Endothelial cell of umbilical vein (primary cell): ENCODE data around the gene COLQ. TPM values are rescaled to one million over a fixed set of nuclear protein-coding genes. Genes with fewer than 3 reads are reported as not detected.

Source experiments
- BruUV-seq: library from RNA; stranded (reverse); fragments of 400-500 nt; replicated peaks from 2 replicates; lab custom pipeline; 2021; lab: Mats Ljungman, UMichigan
- CTCF ChIA-PET: fragments of 300-600, 350-600 bp; sonication (Branson Sonifier 250); formaldehyde crosslinking; loops from one replicate; lab custom pipeline; 2021; ENCODE audit warnings: antibody characterized with exemption, inconsistent platforms; lab: Charles Lee
- POLR2A ChIA-PET: fragments of 300-600, 350-600 bp; sonication (Branson Sonifier 250); formaldehyde crosslinking; loops from one replicate; lab custom pipeline; 2021; ENCODE audit warnings: antibody characterized with exemption, inconsistent platforms; lab: Charles Lee
- DNase-seq: peaks from one replicate; pipeline ENCODE4 v3.0.0-alpha.2; 2011; ENCODE audit warnings: low read depth, low spot score
- FAIRE-seq: peaks from 2 replicates; lab custom pipeline; 2011; peaks lifted over from hg19 to GRCh38; lab: Jason Lieb, UNC
- H2AFZ ChIP-seq: 2 replicates; pipeline ENCODE4 v1.6.0; 2012; ENCODE audit warnings: low read depth, low read length, control low read depth, inconsistent platforms
- H3K27ac ChIP-seq: 2 replicates; pipeline ENCODE4 v1.5.1; 2011; ENCODE audit warnings: low read depth, mild to moderate bottlenecking, control low read depth, low read length, moderate library complexity; ENCODE audit not compliant: insufficient read depth
- H3K27me3 ChIP-seq, 2 experiments: 2 replicates each; pipeline versions ENCODE4 v1.6.0 to v1.6.1; 2011; ENCODE audit warnings: low read length in 2 of 2, mixed read lengths in 1 of 2; ENCODE audit not compliant: control insufficient read depth in 2 of 2, insufficient read depth in 2 of 2
- H3K36me3 ChIP-seq, 2 experiments: 2 replicates in 1 of 2; 3 replicates in 1 of 2; pipeline ENCODE4 v1.5.1; 2011; ENCODE audit warnings: low read length in 2 of 2, mild to moderate bottlenecking in 1 of 2, moderate library complexity in 1 of 2; ENCODE audit not compliant: control insufficient read depth in 2 of 2, insufficient read depth in 2 of 2; ENCODE audit errors: extremely low read depth in 1 of 2
- H3K4me1 ChIP-seq: 3 replicates; pipeline ENCODE4 v1.5.1; 2011; ENCODE audit warnings: mild to moderate bottlenecking, low read length; ENCODE audit not compliant: control insufficient read depth, insufficient read depth; ENCODE audit errors: extremely low read depth
- H3K4me2 ChIP-seq: 2 replicates; pipeline ENCODE4 v1.6.1; 2011; ENCODE audit warnings: low read length, control low read depth, mixed read lengths; ENCODE audit not compliant: insufficient read depth
- H3K4me3 ChIP-seq, 3 experiments: fragments of 200-600 bp in 1 of 3; sonication (generic), shearing (Covaris generic) in 1 of 3; replicated peaks in 1 of 3; 2 replicates each; pipeline ENCODE4 v1.5.1; 2011 to 2016; ENCODE audit warnings: control low read depth in 3 of 3, low read length in 3 of 3, mild to moderate bottlenecking in 2 of 3, inconsistent platforms in 1 of 3, low read depth in 1 of 3, moderate library complexity in 1 of 3; ENCODE audit not compliant: insufficient read depth in 1 of 3
- H3K79me2 ChIP-seq: 2 replicates; pipeline ENCODE4 v1.6.0; 2012; ENCODE audit warnings: low read length, inconsistent platforms; ENCODE audit not compliant: control insufficient read depth, insufficient read depth
- H3K9ac ChIP-seq: replicated peaks from 2 replicates; pipeline ENCODE3; 2011; ENCODE audit warnings: low read length, control low read depth; ENCODE audit not compliant: insufficient read depth; ENCODE audit errors: extremely low read depth
- H3K9me1 ChIP-seq: replicated peaks from 3 replicates; pipeline ENCODE4 v1.6.0; 2011; ENCODE audit warnings: mild to moderate bottlenecking, low read length; ENCODE audit not compliant: control insufficient read depth, insufficient read depth; ENCODE audit errors: extremely low read depth
- H3K9me3 ChIP-seq: replicated peaks from 2 replicates; pipeline ENCODE4 v1.5.1; 2012; ENCODE audit warnings: low read length, inconsistent platforms; ENCODE audit not compliant: control insufficient read depth, insufficient read depth
- H4K20me1 ChIP-seq: replicated peaks from 2 replicates; pipeline ENCODE3; 2011; ENCODE audit warnings: mild to moderate bottlenecking, low read length; ENCODE audit not compliant: control insufficient read depth, insufficient read depth; ENCODE audit errors: extremely low read depth
- EZH2 ChIP-seq: IDR thresholded peaks from 2 replicates; pipeline ENCODE4 v1.6.1; 2012; ENCODE audit warnings: borderline replicate concordance, low read depth, mild to moderate bottlenecking, moderate library complexity, low read length, inconsistent platforms; ENCODE audit not compliant: severe bottlenecking
- FOS ChIP-seq: IDR thresholded peaks from 2 replicates; pipeline ENCODE4 v1.6.1; 2011; ENCODE audit warnings: mild to moderate bottlenecking, low read length, moderate library complexity, borderline replicate concordance; ENCODE audit not compliant: insufficient read depth
- GATA2 ChIP-seq: IDR thresholded peaks from 2 replicates; pipeline ENCODE4 v1.7.0; 2011; ENCODE audit warnings: low read depth, mild to moderate bottlenecking, moderate library complexity, mixed read lengths, low read length; ENCODE audit not compliant: insufficient read length, insufficient read depth
- JUN ChIP-seq: IDR thresholded peaks from 2 replicates; pipeline ENCODE4 v1.6.1; 2011; ENCODE audit warnings: borderline replicate concordance, low read depth; ENCODE audit not compliant: insufficient read length, insufficient read depth
- MYC ChIP-seq: IDR thresholded peaks from one replicate; pipeline ENCODE4 v1.6.1; 2011; ENCODE audit warnings: mild to moderate bottlenecking, low read depth, low read length
- POLR2A ChIP-seq: IDR thresholded peaks from 2 replicates; pipeline ENCODE4 v1.6.1; 2012; ENCODE audit warnings: low read depth, mild to moderate bottlenecking, control low read depth, low read length
- POLR2AphosphoS5 ChIP-seq: IDR thresholded peaks from 2 replicates; pipeline ENCODE4 v1.6.1; 2012; ENCODE audit warnings: low read depth, mild to moderate bottlenecking, control low read depth, low read length, moderate library complexity; ENCODE audit not compliant: insufficient read depth
- dilution Hi-C: fragments of 300-500 bp; cut with MboI; formaldehyde crosslinking; loops from one replicate; pipeline ENCODE4 v1.15.0; 2019; ENCODE audit warnings: low sequenced_read_pairs; ENCODE audit not compliant: extremely low pct_ligation_motif_present
- intact Hi-C: fragments of 100-400 bp; cut with micrococcal nuclease; formaldehyde crosslinking; loops from one replicate; pipeline ENCODE4 v1.10.0; 2022
- polyA plus RNA-seq, 4 experiments: library from polyadenylated mRNA; depleted of rRNA in 3 of 4; stranded (reverse) in 3 of 4; unstranded in 1 of 4; fragments of >200 nt; gene quantifications; 2 replicates each; pipeline versions ENCODE4 v1.2.1 to v1.2.3, GENCODE V29; 2011 to 2012; ENCODE audit warnings: missing spikeins in 1 of 4
- total RNA-seq: library from RNA; stranded (reverse); gene quantifications from 2 replicates; pipeline ENCODE4 v1.2.3, GENCODE V29; 2021
- TF ChIP-seq, protein P1 (sequence below): IDR thresholded peaks from 2 replicates; pipeline ENCODE4 v1.6.1; 2011; ENCODE audit not compliant: insufficient read depth, insufficient read length
- TF ChIP-seq, protein P2 (sequence below), 2 donors: IDR thresholded peaks; 1 replicate in 1 of 2; 2 replicates in 1 of 2; pipeline ENCODE4 v1.5.1; 2011; ENCODE audit warnings: low read length in 2 of 2, mild to moderate bottlenecking in 2 of 2, moderate library complexity in 2 of 2, control low read depth in 1 of 2, inconsistent platforms in 1 of 2, low read depth in 1 of 2; ENCODE audit not compliant: insufficient read depth in 1 of 2; ENCODE audit errors: extremely low read depth in 1 of 2

Gene COLQ
- total and polyA plus RNA-seq, 2 donors (not counting 3 experiments of a cell fraction or from before 2014, with no cell fraction given) = 2.0 to 2.3 TPM

DNA sequence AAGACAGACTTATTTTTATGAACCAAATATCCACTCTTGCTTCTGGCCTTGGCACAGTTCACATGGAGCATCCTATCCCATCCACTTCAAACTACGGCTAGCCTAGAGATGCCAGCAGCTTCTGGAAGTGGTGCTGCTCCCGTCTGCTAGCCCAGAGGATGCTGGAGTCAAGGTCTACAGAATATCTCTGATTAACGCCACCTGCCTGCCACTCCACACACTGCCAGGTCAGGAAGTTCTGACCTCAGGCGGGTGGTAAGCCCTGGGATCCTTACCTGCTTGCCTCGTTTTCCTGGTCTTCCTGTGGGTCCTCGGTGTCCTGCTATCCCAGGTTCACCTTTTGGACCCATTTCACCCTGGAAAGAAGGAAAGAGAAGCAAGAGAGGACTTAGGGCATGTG, 51.2 kb downstream of the COLQ start:
- H4K20me1 ChIP-seq = no peaks in the 10 kb centered on the region
- no peaks in the 10 kb centered on the region for H3K9me1 ChIP-seq
- no peak for FAIRE-seq
- H3K36me3 ChIP-seq = no peaks in the 10 kb centered on the region
- H3K27ac ChIP-seq = no peak overlapping the region
- CTCF ChIA-PET = interaction anchor here (1.5 kb wide), 1 partner anchor 9 kb away, joined by 3 read pairs; no protein-coding TSS in a partner anchor
- H3K4me3 ChIP-seq = no peak overlapping the region
- dilution Hi-C loops (no loop called here), intact Hi-C loops (no loop called here)
- H3K9ac ChIP-seq = no peak overlapping the region
- H3K9me3 ChIP-seq = no peaks in the 10 kb centered on the region
- H3K27me3 ChIP-seq = peaks cover 0 to 2% of the 10 kb centered on the region in 2 experiments
- no peaks in the 10 kb centered on the region for H3K79me2 ChIP-seq
- DNase-seq = no peak
- no peak for TF ChIP-seq MYC
- TF ChIP-seq, protein P1, sequence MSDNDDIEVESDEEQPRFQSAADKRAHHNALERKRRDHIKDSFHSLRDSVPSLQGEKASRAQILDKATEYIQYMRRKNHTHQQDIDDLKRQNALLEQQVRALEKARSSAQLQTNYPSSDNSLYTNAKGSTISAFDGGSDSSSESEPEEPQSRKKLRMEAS = no peak
- TF ChIP-seq POLR2A = no peak
- no peak for TF ChIP-seq GATA2
- TF ChIP-seq JUN = no peak
- TF ChIP-seq FOS = no peak
- no peak for TF ChIP-seq EZH2
- TF ChIP-seq, protein P2, sequence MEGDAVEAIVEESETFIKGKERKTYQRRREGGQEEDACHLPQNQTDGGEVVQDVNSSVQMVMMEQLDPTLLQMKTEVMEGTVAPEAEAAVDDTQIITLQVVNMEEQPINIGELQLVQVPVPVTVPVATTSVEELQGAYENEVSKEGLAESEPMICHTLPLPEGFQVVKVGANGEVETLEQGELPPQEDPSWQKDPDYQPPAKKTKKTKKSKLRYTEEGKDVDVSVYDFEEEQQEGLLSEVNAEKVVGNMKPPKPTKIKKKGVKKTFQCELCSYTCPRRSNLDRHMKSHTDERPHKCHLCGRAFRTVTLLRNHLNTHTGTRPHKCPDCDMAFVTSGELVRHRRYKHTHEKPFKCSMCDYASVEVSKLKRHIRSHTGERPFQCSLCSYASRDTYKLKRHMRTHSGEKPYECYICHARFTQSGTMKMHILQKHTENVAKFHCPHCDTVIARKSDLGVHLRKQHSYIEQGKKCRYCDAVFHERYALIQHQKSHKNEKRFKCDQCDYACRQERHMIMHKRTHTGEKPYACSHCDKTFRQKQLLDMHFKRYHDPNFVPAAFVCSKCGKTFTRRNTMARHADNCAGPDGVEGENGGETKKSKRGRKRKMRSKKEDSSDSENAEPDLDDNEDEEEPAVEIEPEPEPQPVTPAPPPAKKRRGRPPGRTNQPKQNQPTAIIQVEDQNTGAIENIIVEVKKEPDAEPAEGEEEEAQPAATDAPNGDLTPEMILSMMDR (IDR thresholded peaks at IDR 0.05; ENCODE audit: extremely low read depth in 1 of 2, insufficient read depth in 1 of 2, low read depth in 1 of 2, low read length in 2 of 2) = no peak
- no peak for TF ChIP-seq POLR2AphosphoS5
- H3K4me1 ChIP-seq = no peaks in the 10 kb centered on the region
- no peak overlapping the region for H3K4me2 ChIP-seq
- H2AFZ ChIP-seq = no peak overlapping the region
- BruUV-seq = no TSS peak
- POLR2A ChIA-PET = no interaction called here
